HG02884 (cell line): ENCODE data around the gene TMEM42.

Experiments used
- ATAC-seq: cut with Tn5 transposase; IDR thresholded peaks from one replicate; pipeline ENCODE4 v1.9.1; 2021; ENCODE audit warnings: mild to moderate bottlenecking, moderate library complexity; ENCODE audit not compliant: unreplicated experiment

Gene TMEM42

GRCh38 chr3:44906997-44907396 lies 45.3 kb downstream of the TMEM42 start:
- ATAC-seq: no peak

- no peak for ATAC-seq
Measured at GRCh38 chr3:44907612-44908011, 45.9 kb downstream of the TMEM42 start.

- no peak for ATAC-seq
Measured at GRCh38 chr3:44909063-44909462, 47.4 kb downstream of the TMEM42 start.

DNA sequence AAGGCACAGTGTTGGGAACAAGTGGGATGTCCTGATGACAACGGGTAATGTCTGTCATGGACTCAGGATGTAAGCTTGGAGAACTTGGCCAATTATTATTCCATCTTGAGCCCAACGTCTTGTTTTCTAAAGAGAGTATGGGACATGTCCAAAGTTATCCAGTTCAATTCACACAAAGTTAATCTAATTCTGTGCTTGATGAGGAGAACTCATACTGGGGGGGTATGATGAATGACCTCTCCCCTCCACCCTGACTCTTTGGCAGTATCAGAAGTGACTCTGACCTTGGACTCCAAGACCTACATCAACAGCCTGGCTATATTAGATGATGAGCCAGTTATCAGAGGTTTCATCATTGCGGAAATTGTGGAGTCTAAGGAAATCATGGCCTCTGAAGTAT lies 49.0 kb downstream of the TMEM42 start:
- no peak for ATAC-seq

GRCh38 chr3:44913868-44914468 lies 52.3 kb downstream of the TMEM42 start:
- ATAC-seq: no peak

- ATAC-seq: no peak
Measured at GRCh38 chr3:44914936-44915335, 53.2 kb downstream of the TMEM42 start.
